Lower leg skin (tissue), 3 donors: ENCODE results near the gene CYFIP2.

Experiments
- POLR2A ChIP-seq, 2 donors: fragments of 450-650 bp; IDR thresholded peaks; one replicate each; pipeline ENCODE4 v1.6.1; 2016 to 2017; ENCODE audit warnings: antibody characterized with exemption in 2 of 2, mild to moderate bottlenecking in 1 of 2, moderate library complexity in 1 of 2
- TF ChIP-seq, protein P1 (sequence below), 3 donors: fragments of 450-650 bp; IDR thresholded peaks; one replicate each; pipeline ENCODE4 v1.5.1; 2016; ENCODE audit warnings: antibody characterized with exemption in 3 of 3, mild to moderate bottlenecking in 3 of 3, moderate library complexity in 2 of 3

DNA sequence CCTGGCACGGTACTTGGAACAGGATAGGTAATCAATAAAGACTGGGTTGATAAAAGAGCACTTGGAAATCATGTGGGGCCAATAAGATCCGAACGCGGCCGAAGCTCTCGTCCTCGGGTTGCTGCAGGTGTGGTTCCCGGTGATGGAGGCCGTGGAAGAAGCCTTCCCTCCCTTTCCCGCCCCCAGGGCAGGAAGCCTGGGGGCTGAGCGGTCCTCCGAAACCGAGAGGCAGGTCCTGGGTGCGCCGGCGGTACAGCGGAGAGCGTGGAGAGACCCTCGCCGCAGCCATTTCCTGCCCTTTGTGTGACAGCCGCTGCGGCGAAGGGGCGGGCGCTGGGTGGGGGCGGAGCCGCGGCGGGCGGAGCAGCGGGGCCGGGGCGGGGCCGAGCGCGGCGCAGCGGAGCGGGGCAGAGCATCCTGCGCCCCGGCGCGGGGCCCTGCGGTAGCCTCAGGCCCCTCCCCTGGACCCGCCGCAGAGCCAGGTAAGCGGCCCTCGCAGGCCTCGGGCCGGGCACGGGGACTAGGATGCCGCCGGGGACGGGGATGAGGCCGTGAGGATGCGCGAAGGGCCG lies at the start of gene CYFIP2:
- TF ChIP-seq, protein P1, sequence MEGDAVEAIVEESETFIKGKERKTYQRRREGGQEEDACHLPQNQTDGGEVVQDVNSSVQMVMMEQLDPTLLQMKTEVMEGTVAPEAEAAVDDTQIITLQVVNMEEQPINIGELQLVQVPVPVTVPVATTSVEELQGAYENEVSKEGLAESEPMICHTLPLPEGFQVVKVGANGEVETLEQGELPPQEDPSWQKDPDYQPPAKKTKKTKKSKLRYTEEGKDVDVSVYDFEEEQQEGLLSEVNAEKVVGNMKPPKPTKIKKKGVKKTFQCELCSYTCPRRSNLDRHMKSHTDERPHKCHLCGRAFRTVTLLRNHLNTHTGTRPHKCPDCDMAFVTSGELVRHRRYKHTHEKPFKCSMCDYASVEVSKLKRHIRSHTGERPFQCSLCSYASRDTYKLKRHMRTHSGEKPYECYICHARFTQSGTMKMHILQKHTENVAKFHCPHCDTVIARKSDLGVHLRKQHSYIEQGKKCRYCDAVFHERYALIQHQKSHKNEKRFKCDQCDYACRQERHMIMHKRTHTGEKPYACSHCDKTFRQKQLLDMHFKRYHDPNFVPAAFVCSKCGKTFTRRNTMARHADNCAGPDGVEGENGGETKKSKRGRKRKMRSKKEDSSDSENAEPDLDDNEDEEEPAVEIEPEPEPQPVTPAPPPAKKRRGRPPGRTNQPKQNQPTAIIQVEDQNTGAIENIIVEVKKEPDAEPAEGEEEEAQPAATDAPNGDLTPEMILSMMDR (IDR thresholded peaks at IDR 0.05) = no peak
- no peak for TF ChIP-seq POLR2A (IDR thresholded peaks at IDR 0.05)
